ENCODE measurements around the gene SULT1B1.
"Not testable (repeated sequence)": the region's sequence is repeated elsewhere in the genome, so short reads cannot be mapped to it uniquely, and the experiment has no call there.

Gene SULT1B1

DNA sequence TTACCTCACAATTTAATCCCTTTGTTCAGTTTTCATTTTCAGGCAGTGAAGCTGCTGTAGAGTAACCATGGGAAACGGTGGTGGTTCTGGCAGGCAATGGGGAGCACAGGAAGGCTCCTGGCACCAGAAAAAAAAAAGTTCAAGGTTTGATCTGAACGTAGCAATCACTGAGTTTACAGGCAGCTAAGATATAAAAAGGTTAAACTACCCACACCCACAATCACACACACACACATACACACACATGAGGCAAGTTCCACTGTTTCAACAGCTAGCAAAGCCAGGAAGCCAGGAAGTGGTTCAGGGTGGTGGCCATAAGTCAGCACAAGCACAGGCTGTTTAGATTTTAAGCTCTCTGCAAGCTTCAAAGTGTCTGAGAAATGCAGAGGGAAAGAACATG is at the start of gene SULT1B1:
Gene SULT1B1, minus strand, starts transcription at position 166 of the 400 bp plus-strand sequence. CDS start 5,403 bp downstream, outside the sequence.
- peak; percentile 84 for DNase-seq

DNA sequence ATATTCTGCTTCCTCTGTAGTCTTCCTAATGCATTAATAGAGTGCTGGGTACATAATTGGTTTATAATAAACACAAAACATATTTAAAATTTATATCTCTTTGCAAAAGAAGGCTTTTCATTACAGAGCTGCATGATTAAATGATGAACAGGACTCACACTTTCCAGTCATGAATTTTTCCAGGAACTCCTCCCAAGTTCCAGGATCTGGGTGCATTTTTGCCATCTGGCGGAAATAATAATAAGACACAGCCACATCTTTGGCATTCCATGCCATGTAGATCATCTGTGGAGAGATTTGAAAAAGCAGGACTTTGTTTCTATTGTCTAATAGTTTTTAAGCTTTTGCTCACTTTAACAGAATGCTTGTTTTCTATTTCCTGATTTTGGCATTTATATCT is 40.2 kb upstream of the SULT1B1 start:
- no peak for DNase-seq

DNA sequence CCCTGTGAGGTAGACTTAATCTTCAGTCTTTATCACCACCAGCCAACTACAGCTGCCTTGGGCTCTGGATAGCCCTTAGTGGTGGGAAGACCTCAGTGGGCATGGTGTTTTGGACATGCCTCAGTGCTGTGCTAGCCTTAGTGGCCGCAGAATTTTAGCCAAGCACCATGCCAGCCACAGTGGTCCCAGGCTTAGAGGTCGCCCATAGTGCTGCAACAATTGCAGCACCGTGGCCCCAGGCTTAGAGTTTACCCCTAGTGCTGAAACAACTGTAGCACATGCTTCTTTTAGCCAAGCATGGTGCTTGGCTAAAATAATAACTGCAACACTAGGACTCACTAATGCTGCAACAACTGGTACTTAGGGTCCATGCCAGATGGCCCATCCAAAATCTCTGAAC is 38.9 kb upstream of the SULT1B1 start:
- no peak for DNase-seq

DNA sequence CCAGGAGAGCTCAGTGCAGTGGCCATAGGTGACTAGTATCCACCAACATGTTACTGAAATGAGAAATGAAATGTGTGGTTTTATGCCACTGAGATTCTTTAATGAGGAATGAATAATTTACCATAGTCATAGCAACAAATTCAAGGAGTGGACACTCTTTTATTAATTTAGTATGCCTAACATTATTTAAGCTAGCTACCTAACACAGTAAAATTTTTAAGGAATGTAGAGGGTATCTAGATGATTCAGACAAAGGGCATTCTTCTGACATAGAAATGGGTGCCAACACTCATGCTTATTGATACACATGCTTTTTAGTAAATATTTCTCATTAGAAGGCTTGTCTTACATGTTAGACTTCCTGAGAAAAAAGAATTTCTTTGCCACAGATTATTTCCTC is 33.3 kb upstream of the SULT1B1 start:
- DNase-seq: no peak

DNA sequence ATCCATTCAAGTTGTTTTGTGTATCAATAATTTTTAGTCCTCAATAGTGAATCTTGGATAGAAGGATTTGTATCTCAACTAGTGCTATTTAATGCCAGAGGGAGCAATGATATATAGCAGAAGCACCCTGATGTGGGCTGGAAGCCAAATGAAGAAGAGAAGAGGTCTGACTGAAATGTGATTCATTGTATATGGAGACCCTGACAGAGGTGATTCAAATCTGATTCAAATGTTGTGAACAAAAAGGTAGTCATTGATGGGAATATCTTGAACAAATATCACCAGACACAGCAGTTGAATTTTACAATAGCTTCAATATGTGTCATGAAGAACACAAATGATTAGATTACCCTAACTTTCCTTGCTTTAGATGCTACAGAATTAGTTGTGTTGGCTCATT is 27.5 kb upstream of the SULT1B1 start:
- DNase-seq: no peak

DNA sequence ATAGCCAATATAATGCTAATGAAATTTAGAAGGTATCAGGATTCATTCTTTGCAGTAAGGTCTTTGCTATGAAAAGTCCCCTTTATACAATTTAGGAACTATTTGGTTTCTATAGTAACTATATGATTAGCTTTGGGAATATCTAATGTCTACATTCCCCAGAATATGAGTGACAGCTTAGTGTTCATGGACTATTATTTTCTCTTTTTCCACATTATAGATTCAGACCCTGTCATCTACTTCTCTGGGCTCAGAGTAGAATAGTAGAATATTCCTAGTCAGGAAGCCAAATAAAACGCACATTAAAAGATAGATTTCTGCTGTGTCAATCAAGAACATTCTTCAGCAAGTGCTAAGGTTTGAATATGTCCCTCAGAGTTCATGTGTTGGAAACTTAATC is 26.1 kb upstream of the SULT1B1 start:
- no peak for DNase-seq

DNA sequence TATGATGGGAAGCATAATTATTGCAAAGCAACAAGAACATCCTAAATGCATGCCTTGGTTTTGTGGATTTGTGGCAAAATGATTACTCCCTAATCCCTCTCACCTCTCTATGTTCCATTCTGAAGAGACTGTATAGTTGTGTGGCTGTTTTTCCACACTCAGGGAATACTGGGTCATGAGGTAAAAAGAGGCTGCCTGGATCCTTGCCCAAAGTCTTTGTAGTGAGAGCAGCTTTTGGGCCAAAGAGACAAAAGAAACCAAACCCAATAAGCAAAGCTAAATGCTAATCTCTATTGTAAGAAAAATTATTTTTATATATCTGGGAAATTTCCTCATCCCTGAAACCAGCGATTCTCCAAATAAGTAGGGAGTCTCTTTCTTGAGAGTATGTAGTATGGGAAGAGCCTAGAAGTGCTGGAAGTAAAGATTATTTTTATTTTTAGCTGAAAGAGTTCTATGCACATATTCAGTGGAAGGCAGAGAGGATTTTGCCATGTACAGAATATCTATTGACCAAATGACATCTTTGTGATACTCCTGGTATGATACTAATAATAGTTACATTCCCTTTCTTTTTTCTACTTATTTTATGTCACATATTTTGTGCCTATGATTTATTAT is 24.9 kb upstream of the SULT1B1 start:
- DNase-seq: no peak

DNA sequence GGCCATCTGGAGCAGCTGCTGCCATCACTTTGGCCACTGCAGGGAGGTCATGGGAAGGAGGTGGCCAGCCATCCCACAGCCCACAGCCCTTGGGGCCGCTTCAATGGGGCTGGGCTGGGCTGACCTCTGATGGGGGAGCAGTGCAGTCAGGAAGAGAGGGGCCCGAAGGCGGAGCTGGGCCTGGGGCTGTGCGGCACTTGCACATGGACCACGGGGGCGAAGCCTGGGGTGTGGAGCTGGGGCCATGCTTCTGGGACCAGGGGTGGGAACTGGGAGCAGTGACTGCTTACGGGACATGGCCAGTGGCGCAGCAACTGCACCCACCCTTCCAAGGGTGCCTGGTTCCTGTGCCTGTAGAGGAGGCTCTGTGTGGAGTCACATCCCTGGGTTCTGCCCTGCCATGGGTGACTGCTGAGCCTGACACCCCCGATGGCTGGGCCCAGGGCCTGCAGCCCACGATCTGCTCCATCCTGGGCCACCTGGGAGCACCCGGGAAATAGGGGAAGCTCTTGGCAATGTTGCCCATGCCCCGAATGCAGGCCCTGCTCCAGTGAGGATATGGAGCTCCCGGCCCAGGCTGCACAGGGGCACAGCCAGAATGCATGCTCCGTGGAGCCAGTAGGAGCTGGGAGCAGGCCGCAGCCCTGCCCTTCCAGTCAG is 22.4 kb upstream of the SULT1B1 start:
- DNase-seq: no peak

DNA sequence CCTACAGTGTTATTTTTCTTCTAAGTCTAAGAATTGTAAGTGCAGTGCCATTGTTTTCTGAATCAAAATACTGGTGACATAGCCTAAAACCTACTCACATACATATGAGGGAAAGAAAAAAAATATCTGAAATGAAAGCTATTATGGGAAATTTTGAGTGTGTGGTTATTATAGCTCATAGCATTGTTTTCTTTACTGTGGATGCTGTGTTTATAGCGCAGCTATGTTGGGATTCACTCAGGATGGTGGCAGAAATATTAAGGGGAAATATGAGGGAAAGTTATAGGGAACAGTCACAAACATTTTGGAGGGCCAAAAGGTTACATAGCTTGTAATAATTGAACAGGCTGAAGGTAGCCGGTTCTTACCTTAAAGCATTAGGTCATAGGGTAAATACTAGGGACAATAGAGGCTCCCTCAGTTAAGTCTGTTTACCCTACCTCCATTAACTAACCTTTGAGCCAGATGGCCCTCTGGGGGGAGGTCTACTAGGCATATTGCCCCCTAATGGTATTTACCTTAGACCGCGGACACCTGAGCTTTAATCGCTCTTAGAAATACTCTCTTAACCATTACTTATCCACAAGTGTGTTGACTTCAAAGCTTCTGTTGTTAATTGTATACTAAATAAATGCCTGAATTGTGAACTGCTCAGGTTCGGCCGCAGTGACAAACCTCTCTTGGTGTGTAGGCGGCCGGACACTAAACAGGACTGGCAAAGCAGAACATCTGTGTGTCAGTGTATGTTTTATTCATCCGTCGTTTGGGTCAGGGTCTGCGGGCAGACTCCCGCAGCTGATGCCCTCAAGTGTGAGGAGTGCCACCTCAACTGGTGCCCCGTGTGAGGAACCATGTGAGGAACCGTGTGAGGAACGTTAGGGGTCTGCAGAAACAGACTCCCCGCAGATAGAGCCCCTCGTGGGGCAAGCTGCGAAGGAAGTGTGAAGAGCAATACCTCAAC is 21.3 kb upstream of the SULT1B1 start:
- no peak for DNase-seq

DNA sequence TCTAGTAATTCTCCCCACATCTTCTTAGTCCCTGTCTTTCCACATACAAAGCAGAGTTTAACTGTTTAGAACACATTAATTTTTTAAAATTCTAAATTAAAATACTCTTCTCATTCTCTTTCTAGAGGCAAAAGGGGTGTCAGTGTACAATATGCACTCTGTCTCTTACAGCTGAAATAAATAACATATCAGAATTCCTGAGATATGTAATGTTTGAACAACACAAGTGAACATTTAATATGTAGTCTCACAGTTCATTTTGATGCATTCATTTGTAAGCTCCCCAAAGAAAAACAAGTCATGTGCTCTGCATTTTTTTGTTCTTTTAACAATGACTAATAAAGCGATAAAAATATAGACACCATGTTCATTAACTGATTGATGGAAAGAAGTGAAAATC is 19.7 kb upstream of the SULT1B1 start:
- no peak for DNase-seq

DNA sequence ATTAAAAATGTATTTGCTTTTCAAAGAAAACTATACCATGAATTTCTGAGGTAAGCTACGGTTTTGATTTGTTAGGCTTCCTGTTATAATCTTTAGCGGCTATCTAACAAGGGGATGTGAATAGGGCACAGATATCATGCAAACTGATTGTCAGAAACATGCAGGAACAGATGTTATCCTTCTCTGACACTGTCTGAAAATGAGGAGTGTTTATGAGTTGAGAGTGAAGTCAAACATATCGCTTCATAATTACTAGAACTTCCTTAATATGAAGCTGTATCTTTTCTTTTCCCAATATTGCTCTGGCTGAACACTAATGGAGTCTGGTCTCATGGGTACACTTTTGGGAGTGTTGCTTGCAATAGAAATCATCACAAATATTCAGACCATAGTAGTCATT is 16.3 kb upstream of the SULT1B1 start:
- DNase-seq: no peak

DNA sequence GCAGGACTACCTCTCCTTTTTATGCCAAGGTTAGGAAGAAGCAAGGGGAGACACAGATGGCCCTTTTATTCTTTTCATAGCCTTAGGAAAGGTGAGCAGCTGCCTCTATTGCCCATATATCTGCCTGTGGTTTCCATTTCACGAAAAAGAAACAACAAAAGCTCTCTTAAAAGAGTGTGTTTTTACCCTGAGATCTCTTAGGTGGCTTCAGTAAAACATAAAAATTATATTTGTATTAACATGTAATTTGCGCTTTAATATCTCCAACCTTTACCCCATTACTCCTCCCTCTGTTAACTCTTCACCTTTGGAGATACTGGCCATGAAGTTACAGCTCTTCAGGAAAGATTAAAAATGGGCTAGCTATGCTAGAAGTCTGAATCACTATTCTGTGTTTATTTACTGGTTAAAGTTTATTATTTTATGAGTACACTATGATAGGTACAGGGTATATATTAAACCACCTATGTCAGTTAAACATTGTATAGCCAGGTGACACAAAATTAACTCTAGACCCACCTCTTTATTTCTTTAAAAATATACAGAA is 15.0 kb upstream of the SULT1B1 start:
- no peak for DNase-seq

DNA sequence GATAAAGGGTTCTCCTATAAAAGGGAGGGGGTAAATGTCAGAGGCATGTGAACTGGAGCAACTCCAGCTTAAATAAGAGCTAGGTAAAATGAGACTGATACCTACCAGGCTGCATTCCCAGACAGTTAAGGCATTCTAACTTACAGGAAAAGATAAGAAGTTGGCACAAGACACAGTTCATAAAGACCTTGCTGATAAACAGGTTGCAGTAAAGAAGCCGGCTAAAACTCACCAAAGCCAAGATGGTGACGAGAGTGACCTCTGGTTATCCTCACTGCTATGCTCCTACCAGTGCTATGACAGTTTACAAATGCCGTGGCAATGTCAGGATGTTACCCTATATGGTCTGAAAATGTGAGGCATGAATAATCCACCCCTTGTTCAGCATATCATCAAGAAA is 13.1 kb upstream of the SULT1B1 start:
- DNase-seq: no peak

DNA sequence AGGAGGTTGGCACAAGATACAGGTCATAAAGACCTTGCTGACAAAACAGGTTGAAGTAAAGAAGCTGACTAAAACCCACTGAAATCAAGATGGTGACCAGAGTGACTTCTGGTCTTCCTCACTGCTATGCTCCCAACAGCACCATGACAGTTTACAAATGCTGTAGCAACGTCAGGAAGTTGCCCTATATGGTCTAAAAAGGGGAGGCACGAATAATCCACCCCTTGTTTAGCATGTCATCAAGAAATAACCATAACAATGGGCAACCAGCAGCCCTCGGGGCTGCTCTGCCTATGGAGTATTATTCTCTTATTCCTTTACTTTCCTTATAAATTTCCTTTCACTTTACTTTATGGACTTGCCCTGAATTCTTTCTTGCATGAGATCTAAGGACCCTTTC is 8.1 kb upstream of the SULT1B1 start:
- DNase-seq: not testable (repeated sequence)

DNA sequence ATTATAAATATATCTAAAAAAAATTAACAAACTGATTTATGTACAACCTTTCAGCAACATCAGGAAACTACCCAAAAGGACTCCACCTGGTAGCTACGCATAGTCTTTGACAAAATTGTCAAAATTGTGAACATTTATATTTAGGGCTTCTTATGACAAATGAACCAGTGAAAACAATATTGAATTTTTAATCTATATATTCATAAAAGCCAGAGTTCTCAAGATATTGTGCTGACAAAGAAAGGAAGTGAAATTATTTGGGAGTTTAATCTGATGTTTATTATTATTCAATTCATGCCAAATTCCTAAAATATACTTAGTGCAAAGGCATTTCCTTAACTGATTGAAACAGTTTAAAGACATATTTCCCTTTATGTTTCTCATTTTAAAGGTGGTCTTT is 5.3 kb upstream of the SULT1B1 start:
- no peak for DNase-seq

DNA sequence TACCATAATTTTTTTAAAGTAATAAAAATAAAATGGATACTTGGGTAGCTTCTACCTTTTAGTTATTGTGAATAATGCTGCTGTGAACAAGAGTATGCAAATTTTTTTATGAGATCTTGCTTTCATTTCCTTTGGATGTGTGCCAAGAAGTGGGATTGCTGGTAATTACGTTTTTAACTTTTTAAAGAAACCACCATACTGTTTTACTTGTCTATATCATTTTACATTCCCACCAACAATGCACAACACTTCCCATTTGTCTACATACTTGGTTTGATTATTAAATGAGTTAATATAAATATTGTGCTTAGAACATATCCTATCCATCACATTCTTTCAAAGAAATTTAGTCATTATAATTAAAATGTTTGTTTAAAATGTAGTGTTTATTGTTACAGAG is 3.9 kb upstream of the SULT1B1 start:
- peak; percentile 54 for DNase-seq

DNA sequence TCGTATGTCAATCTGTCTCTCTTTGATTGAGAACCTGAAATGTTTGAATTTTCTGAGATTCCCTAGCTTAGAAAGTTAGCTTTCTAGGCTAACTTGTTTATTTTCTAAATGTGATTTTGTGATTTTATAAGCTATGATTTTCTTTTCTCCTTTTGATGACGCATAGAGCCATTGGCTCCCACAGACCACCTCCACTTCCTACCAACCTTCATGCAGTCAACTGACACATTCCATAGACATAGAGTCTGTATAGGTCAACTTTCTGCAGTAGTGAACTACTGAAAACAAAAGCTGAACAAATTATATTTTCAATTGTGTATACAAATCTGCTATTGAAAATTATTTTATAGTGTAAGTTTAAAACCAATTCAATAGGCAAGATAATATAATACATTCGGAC is 2.8 kb upstream of the SULT1B1 start:
- no peak for DNase-seq

DNA sequence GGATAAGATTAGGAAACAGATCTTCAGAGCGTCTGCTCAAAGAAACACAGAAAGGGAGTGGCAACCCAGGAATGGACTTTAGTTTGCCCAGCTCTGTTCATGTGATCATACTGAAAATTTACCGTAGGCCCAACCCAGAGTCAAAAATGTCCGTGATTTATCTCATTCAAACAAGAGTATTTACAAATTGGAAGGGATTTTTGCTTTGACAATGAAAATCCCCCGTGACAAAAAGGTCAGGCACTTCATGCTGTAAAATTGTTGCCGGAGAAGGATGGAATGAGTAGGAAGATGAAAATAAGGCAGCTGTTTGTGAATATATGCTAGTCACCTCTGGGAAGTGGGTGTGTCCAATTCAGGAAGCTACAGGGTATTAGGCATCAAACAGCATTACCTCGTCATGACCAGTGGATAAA is 1.2 kb downstream of the SULT1B1 start:
- no peak for DNase-seq

DNA sequence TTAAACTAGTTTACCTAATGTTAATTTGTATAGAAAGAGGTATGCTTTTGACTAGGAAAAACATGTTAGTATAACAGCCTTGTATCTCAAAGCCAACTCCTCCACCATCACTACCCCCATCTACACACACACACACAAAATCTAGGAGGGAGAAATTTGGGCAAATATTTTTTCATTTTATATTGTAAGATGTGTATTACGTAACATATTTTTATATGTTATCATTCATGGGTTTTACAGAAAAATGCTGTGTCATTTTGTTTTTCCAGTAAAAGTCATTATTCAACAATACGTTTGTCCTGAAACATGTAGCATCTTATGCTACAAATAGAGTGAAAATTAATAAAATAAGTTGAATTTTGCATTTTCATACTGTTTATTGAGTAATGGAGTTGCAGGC is 3.0 kb downstream of the SULT1B1 start:
- no peak for DNase-seq

DNA sequence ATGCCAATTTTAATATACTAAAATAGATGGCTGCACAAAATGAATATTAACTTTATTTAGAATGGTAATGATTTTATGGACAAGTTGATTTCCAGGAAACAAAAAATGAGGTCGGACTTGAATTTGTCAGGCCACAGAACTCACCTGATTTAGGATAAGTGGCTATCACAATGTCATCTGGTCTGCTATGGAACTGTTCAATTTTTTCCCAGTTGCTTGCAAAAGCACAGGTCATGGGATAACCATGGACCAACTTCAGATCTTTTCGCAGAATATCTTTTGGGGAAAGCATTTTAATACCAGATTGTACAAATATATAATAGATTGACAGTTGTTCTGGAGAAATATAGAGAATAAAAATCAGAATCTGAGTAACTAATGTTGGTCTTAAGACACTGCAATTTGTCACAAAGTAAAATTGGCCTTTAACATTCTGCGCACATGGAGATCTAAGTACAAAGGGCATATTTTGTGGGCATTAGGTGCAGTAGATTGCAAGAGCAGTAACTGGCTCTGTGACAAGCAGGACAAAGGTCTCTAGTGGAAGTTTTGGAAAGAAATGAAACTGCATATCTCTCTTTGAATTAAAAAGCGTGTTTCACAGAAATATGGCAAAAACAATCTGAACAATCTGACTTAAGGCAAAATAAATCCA is 5.4 kb downstream of the SULT1B1 start:
- peak; percentile 2 for DNase-seq

DNA sequence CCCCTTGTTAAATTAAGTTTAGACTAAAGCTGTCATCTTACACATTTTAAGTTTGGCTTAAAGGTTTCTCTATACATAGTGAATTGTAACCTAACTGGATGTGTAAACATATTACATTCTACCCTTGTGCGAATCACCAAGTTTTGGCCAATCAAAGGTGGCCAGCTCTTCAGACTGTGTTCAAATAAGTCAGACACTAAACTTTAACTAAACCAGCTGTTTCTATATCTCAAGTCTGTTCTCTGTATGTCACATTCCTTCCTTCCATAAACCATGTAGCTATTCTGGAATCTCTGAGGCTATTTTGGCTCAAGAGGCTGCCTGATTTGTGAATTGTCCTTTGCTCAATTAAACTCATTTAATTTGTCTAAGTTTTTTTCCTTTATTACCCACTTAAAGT is 6.7 kb downstream of the SULT1B1 start:
- DNase-seq: no peak

DNA sequence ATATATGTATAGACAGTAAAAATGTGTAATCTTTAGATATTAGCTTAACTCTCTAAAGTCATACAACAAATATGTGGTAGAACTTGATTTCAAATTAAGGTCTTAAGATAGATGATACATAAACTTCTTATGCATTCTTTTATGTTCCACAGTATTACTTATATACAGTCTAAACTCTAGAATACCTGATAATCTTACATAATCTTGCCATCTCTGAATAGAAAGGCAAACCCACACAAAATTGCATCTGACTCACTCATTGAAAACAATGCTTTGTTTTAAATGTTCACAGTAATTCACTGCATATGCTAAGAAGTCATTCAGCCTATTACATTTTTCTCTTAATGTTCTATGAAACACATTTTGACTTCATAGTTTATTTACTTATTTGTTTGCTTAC is 10.1 kb downstream of the SULT1B1 start:
- DNase-seq: no peak

DNA sequence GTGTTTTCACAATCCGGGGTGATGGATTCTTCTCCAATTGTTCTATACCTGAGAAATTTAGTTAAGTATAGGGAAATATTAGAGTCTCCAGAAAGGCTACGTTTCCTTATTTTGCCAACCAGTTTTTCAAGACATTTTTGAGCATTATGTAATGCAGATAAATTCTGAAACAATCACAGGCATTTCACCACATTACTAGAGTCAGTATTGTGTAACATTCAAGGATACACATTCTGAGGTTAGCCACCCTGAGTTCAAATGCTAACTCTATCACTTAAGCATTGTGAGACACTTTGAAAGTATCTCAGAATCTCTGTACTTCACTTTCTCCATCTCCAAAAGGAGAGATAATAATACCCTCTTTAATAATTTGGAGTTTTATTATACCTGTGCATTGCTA is 10.6 kb downstream of the SULT1B1 start:
- peak; percentile 95 for DNase-seq

All from MV-4-11 (cell line).